Ovary (tissue), 3 donors: ENCODE data around the gene SGCA.

ENCODE experiments used
- EP300 ChIP-seq: sonication (generic); formaldehyde crosslinking; IDR thresholded peaks from one replicate; pipeline ENCODE4 v1.6.1; 2017; ENCODE audit warnings: antibody characterized with exemption
- POLR2A ChIP-seq: fragments of 450-650 bp; IDR thresholded peaks from one replicate; pipeline ENCODE4 v1.6.1; 2017; ENCODE audit warnings: antibody characterized with exemption, mild to moderate bottlenecking, moderate library complexity
- TF ChIP-seq, protein P1 (sequence below), 3 donors: fragments of 450-650 bp in 2 of 3; fragments of 200-600 bp in 1 of 3; IDR thresholded peaks; one replicate each; pipeline versions ENCODE4 v1.5.1 to v1.8.0; 2016 to 2022; ENCODE audit warnings: antibody characterized with exemption in 3 of 3, mild to moderate bottlenecking in 1 of 3
- donor health status: DM: no; HTN: no; CAD: no.

DNA sequence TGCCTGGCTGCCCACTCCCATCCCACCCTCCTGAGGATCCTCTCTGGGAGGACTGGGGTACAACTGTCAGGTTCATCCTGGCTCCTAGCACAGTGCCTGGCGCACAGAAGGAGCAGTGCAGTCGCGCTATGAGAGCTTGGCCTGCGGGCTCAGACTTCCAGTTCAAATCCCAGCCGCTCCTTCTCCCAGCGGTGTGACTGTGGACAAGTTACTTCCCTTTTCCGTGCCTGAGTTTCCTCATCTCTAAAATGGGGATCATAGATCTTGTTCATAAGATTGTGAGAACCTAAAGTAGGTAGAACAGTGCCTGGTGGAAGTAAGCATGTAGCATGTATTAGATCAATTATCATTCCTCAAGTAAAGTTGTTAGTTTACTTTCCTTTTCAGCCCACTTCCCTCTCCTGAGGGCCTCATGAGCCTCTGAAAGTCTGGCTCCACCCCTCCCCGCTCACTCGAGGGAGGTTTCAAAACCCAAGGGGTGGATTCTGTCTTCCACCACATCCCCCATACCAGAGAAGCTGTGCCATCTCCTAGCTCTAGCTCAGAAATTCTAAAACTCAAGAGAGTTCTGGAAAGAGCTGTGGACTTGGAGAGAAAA is 55.6 kb downstream of the SGCA start:
- TF ChIP-seq, protein P1, sequence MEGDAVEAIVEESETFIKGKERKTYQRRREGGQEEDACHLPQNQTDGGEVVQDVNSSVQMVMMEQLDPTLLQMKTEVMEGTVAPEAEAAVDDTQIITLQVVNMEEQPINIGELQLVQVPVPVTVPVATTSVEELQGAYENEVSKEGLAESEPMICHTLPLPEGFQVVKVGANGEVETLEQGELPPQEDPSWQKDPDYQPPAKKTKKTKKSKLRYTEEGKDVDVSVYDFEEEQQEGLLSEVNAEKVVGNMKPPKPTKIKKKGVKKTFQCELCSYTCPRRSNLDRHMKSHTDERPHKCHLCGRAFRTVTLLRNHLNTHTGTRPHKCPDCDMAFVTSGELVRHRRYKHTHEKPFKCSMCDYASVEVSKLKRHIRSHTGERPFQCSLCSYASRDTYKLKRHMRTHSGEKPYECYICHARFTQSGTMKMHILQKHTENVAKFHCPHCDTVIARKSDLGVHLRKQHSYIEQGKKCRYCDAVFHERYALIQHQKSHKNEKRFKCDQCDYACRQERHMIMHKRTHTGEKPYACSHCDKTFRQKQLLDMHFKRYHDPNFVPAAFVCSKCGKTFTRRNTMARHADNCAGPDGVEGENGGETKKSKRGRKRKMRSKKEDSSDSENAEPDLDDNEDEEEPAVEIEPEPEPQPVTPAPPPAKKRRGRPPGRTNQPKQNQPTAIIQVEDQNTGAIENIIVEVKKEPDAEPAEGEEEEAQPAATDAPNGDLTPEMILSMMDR (IDR thresholded peaks at IDR 0.05), result no peak
- TF ChIP-seq POLR2A, result no peak
- no peak for TF ChIP-seq EP300
